H9 (cell line): ENCODE results near the gene EPHA1. TPM values are rescaled to one million over a fixed set of nuclear protein-coding genes. Genes with fewer than 3 reads are reported as not detected.
A peak's percentile ranks its signal among the peaks of the same experiment; 100 is the strongest.

Experiments
- DNase-seq: peaks from one replicate; pipeline ENCODE4 v3.0.0-alpha.2; 2017
- H2AFZ ChIP-seq: one replicate; pipeline ENCODE4 v1.6.1; 2013; ENCODE audit warnings: mild to moderate bottlenecking, low read length, control low read depth, moderate library complexity
- H2AK5ac ChIP-seq: 2 replicates; pipeline ENCODE4 v1.6.1; 2013; ENCODE audit warnings: low read length, control low read depth, mixed read lengths; ENCODE audit not compliant: insufficient read length
- H2BK120ac ChIP-seq: one replicate; pipeline ENCODE4 v1.6.1; 2013; ENCODE audit warnings: low read depth, mild to moderate bottlenecking, low read length, control low read depth, inconsistent platforms; ENCODE audit not compliant: poor library complexity, severe bottlenecking
- H2BK12ac ChIP-seq: 2 replicates; pipeline ENCODE4 v1.6.1; 2013; ENCODE audit warnings: low read length, control low read depth, mixed read lengths, low read depth; ENCODE audit not compliant: insufficient read length
- H2BK15ac ChIP-seq: 2 replicates; pipeline ENCODE4 v1.6.1; 2013; ENCODE audit warnings: low read depth, low read length, control low read depth
- H2BK20ac ChIP-seq: one replicate; pipeline ENCODE4 v1.6.1; 2013; ENCODE audit warnings: low read depth, mild to moderate bottlenecking, low read length, control low read depth, inconsistent platforms; ENCODE audit not compliant: poor library complexity, severe bottlenecking
- H2BK5ac ChIP-seq: 2 replicates; pipeline ENCODE4 v1.6.1; 2013; ENCODE audit warnings: low read length, control low read depth, mixed read lengths; ENCODE audit not compliant: insufficient read length
- H3K14ac ChIP-seq: 2 replicates; pipeline ENCODE4 v1.6.1; 2013; ENCODE audit warnings: low read length, control low read depth; ENCODE audit not compliant: insufficient read depth
- H3K18ac ChIP-seq: 2 replicates; pipeline ENCODE4 v1.6.1; 2013; ENCODE audit warnings: low read depth, mild to moderate bottlenecking, mixed read lengths, low read length, control low read depth; ENCODE audit not compliant: insufficient read length
- H3K23ac ChIP-seq: 2 replicates; pipeline ENCODE4 v1.6.1; 2013; ENCODE audit warnings: low read length, control low read depth, mixed read lengths, low read depth; ENCODE audit not compliant: insufficient read length
- H3K23me2 ChIP-seq: 2 replicates; pipeline ENCODE4 v1.6.1; 2013; ENCODE audit warnings: low read depth, mild to moderate bottlenecking, mixed read lengths, low read length, control low read depth; ENCODE audit not compliant: insufficient read length, poor library complexity, severe bottlenecking
- H3K27ac ChIP-seq: 2 replicates; pipeline ENCODE4 v1.5.1; 2013; ENCODE audit warnings: low read length, control low read depth, mixed read lengths, low read depth; ENCODE audit not compliant: insufficient read length
- H3K27me3 ChIP-seq: 2 replicates; pipeline ENCODE4 v1.6.1; 2013; ENCODE audit warnings: low read length, control low read depth, inconsistent platforms; ENCODE audit not compliant: insufficient read depth
- H3K4ac ChIP-seq: 2 replicates; pipeline ENCODE4 v1.6.1; 2013; ENCODE audit warnings: low read depth, mild to moderate bottlenecking, control low read depth, inconsistent platforms, low read length, moderate library complexity
- H3K4me1 ChIP-seq: 2 replicates; pipeline ENCODE4 v1.6.1; 2013; ENCODE audit warnings: low read length, control low read depth, inconsistent platforms; ENCODE audit not compliant: insufficient read depth
- H3K4me2 ChIP-seq: 2 replicates; pipeline ENCODE4 v1.6.1; 2013; ENCODE audit warnings: low read length, control low read depth, mixed read lengths; ENCODE audit not compliant: insufficient read length, insufficient read depth
- H3K56ac ChIP-seq: 2 replicates; pipeline ENCODE4 v1.6.1; 2013; ENCODE audit warnings: low read depth, mild to moderate bottlenecking, mixed read lengths, low read length, control low read depth; ENCODE audit not compliant: insufficient read length
- H3K79me1 ChIP-seq: 2 replicates; pipeline ENCODE4 v1.6.1; 2013; ENCODE audit warnings: low read depth, mild to moderate bottlenecking, moderate library complexity, low read length, control low read depth, inconsistent platforms; ENCODE audit not compliant: insufficient read depth, poor library complexity, severe bottlenecking
- H3K79me2 ChIP-seq: 2 replicates; pipeline ENCODE4 v1.6.1; 2013; ENCODE audit warnings: low read length, control low read depth, inconsistent platforms; ENCODE audit not compliant: insufficient read depth
- H3K9ac ChIP-seq: 2 replicates; pipeline ENCODE4 v1.6.1; 2013; ENCODE audit warnings: low read length, control low read depth, mixed read lengths; ENCODE audit not compliant: insufficient read length; ENCODE audit errors: extremely low read depth
- H3K9me3 ChIP-seq: one replicate; pipeline ENCODE4 v1.6.1; 2013; ENCODE audit warnings: low read depth, low read length, inconsistent platforms; ENCODE audit not compliant: control insufficient read depth
- H3T11ph ChIP-seq: one replicate; pipeline ENCODE4 v1.6.1; 2013; ENCODE audit warnings: mild to moderate bottlenecking, low read length, control low read depth, inconsistent platforms
- H4K20me1 ChIP-seq: one replicate; pipeline ENCODE4 v1.6.1; 2013; ENCODE audit not compliant: control insufficient read depth, insufficient read length, insufficient read depth
- H4K5ac ChIP-seq: 2 replicates; pipeline ENCODE4 v1.6.1; 2013; ENCODE audit warnings: low read depth, mild to moderate bottlenecking, mixed read lengths, low read length, control low read depth; ENCODE audit not compliant: insufficient read length
- H4K8ac ChIP-seq: replicated peaks from 2 replicates; pipeline ENCODE4 v1.6.1; 2013; ENCODE audit warnings: low read length, control low read depth, mixed read lengths, low read depth; ENCODE audit not compliant: insufficient read length
- H4K91ac ChIP-seq: 2 replicates; pipeline ENCODE4 v1.6.1; 2013; ENCODE audit warnings: low read depth, mild to moderate bottlenecking, moderate library complexity, mixed read lengths, low read length, control low read depth; ENCODE audit not compliant: insufficient read length
- H3K27ac Mint-ChIP-seq, 3 experiments: 2 replicates in 2 of 3; 3 replicates in 1 of 3; pipeline ENCODE4 v1.8.0; 2020 to 2021; ENCODE audit warnings: mixed read lengths in 3 of 3, mild to moderate bottlenecking in 1 of 3, moderate library complexity in 1 of 3
- H3K27me3 Mint-ChIP-seq: 2 replicates; pipeline ENCODE4 v1.8.0; 2021; ENCODE audit warnings: low read depth, mild to moderate bottlenecking, moderate library complexity, mixed read lengths
- H3K36me3 Mint-ChIP-seq, 3 experiments: 2 replicates in 2 of 3; 3 replicates in 1 of 3; pipeline ENCODE4 v1.8.0; 2020 to 2021; ENCODE audit warnings: low read depth in 3 of 3, mixed read lengths in 3 of 3; ENCODE audit not compliant: insufficient read depth in 1 of 3
- H3K4me1 Mint-ChIP-seq, 2 experiments: 2 replicates each; pipeline ENCODE4 v1.8.0; 2020; ENCODE audit warnings: mixed read lengths in 2 of 2
- H3K4me3 Mint-ChIP-seq, 2 experiments: 2 replicates in 1 of 2; 3 replicates in 1 of 2; pipeline ENCODE4 v1.8.0; 2020 to 2021; ENCODE audit warnings: mild to moderate bottlenecking in 2 of 2, mixed read lengths in 2 of 2, moderate library complexity in 1 of 2
- H3K9me3 Mint-ChIP-seq, 2 experiments: 2 replicates in 1 of 2; 3 replicates in 1 of 2; pipeline ENCODE4 v1.8.0; 2020; ENCODE audit warnings: mild to moderate bottlenecking in 2 of 2, mixed read lengths in 2 of 2, moderate library complexity in 1 of 2
- WGBS: extraction: QIAGEN DNeasy Blood & Tissue Kit; methylation state at CpG from one replicate; pipeline ENCODE4 v1.1.7; 2013; ENCODE audit warnings: missing lambda C conversion rate, low lambda C conversion rate, mixed read lengths; ENCODE audit not compliant: insufficient read length; ENCODE audit errors: extremely low coverage; 5-methylcytosine and 5-hydroxymethylcytosine counted together
- total RNA-seq: library from RNA; stranded (reverse); gene quantifications from 2 replicates; pipeline ENCODE4 v1.2.1, GENCODE V29; 2021
- TF ChIP-seq, protein P1 (sequence below): fragments of 200-600 bp; sonication (generic); conservative IDR thresholded peaks from 3 replicates; pipeline ENCODE4 v1.8.0; 2021; ENCODE audit warnings: antibody characterized with exemption, mild to moderate bottlenecking

Gene EPHA1
- total RNA-seq, 1 experiment from 2014 or later, result 109 TPM

DNA sequence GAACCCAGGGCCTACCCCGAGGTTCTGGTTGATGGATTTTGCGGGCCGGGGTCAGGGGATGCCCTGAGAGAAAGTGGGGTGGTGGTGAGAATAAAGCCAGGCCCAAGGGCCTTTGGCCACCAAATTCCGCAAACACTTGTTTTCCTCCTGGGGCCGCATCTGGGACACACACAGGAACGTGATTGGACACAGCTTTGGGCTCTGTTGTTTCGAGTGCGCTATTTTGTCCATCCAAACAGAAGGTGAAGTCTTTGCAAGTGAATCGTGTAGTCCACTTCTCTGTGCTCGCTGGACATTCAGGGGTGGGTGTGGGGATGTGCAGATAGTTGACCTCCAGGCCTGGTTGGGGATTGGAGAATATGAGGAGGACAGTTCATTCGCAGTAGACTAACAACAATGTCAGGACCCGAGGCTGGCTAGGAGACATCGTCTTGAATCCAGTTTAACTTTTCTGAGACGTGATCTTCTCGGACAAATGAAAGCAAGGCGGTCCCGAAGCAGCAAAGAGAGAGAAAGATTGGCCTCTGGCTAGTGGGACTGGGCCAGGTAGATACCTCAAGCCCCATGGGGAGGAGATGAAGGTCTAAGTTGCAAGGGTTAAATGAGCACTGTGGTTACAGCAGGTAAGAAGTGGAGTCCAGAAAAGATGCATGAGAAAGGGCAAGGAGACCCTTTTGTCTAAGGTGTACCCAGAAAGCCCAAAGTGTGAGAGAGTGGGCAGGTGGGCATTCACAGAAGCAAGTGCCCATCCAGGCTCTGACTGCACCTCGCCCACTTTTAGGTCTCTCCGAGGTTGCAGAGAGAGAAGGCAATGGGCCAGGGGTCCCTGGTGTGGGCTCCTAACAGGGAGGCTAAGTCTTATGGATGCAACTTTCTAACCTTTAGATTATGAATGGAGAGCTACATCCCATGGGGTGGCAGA, 45.4 kb downstream of the EPHA1 start:
- no peak overlapping the region for H2AFZ ChIP-seq

More for the DNA sequence above, 45.4 kb downstream of the EPHA1 start:
- H3K4me1 Mint-ChIP-seq, result peaks cover 18 to 19% of the 10 kb centered on the region in 2 experiments
- H3K23ac ChIP-seq, result no peak overlapping the region
- H4K8ac ChIP-seq, result no peak overlapping the region
- H3K56ac ChIP-seq, result no peak overlapping the region
- H3K36me3 Mint-ChIP-seq, result peaks cover 12 to 22% (median 19%) of the 10 kb centered on the region in 3 experiments
- no peaks in the 10 kb centered on the region for H3K9me3 ChIP-seq
- H3K79me1 ChIP-seq, result no peaks in the 10 kb centered on the region
- H3K79me2 ChIP-seq, result no peaks in the 10 kb centered on the region
- H3K27ac ChIP-seq, result no peak overlapping the region
- H2AK5ac ChIP-seq, result no peak overlapping the region
- no peak overlapping the region for H3T11ph ChIP-seq
- no peak overlapping the region for H2BK5ac ChIP-seq
- H3K23me2 ChIP-seq, result peaks cover 7% of the 10 kb centered on the region
- H4K20me1 ChIP-seq, result no peaks in the 10 kb centered on the region
- no peak overlapping the region for H4K5ac ChIP-seq
- H2BK12ac ChIP-seq, result no peak overlapping the region
- H2BK120ac ChIP-seq, result no peak overlapping the region
- no peak overlapping the region for H3K27ac Mint-ChIP-seq
- H3K4ac ChIP-seq, result no peak overlapping the region
- peak overlapping the region; percentile 57 for H3K4me2 ChIP-seq
- TF ChIP-seq, protein P1, sequence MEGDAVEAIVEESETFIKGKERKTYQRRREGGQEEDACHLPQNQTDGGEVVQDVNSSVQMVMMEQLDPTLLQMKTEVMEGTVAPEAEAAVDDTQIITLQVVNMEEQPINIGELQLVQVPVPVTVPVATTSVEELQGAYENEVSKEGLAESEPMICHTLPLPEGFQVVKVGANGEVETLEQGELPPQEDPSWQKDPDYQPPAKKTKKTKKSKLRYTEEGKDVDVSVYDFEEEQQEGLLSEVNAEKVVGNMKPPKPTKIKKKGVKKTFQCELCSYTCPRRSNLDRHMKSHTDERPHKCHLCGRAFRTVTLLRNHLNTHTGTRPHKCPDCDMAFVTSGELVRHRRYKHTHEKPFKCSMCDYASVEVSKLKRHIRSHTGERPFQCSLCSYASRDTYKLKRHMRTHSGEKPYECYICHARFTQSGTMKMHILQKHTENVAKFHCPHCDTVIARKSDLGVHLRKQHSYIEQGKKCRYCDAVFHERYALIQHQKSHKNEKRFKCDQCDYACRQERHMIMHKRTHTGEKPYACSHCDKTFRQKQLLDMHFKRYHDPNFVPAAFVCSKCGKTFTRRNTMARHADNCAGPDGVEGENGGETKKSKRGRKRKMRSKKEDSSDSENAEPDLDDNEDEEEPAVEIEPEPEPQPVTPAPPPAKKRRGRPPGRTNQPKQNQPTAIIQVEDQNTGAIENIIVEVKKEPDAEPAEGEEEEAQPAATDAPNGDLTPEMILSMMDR, result no peak
- no peak overlapping the region for H3K14ac ChIP-seq
- peak overlapping the region; percentile 0 for H3K9ac ChIP-seq
- H3K27me3 ChIP-seq, result peaks cover 6% of the 10 kb centered on the region; the same call in 1 of the 2 replicates
- H3K18ac ChIP-seq, result no peak overlapping the region
- H4K91ac ChIP-seq, result no peak overlapping the region
- no peaks in the 10 kb centered on the region for H3K9me3 Mint-ChIP-seq
- H2BK15ac ChIP-seq, result no peak overlapping the region
- no CpG with 5 or more reads among the region's 19 CpGs for WGBS
- peak overlapping the region; percentile 76 to 79 for H3K4me3 Mint-ChIP-seq
- peak; percentile 33 for DNase-seq
- no peak overlapping the region for H2BK20ac ChIP-seq
- H3K27me3 Mint-ChIP-seq, result peaks cover 45% of the 10 kb centered on the region
- H3K4me1 ChIP-seq, result 0 out of 2 replicates have a peak, but pooled peaks cover 2% of the 10 kb centered on the region
